DND-41 (cell line): ENCODE data around the gene EPHA3.

Experiments used
- EZH2 ChIP-seq: IDR thresholded peaks from 3 replicates; pipeline ENCODE4 v1.6.1; 2012; ENCODE audit warnings: borderline replicate concordance, low read depth, mild to moderate bottlenecking, moderate library complexity, low read length, inconsistent platforms; ENCODE audit not compliant: severe bottlenecking
- TF ChIP-seq, protein P1 (sequence below): IDR thresholded peaks from 2 replicates; pipeline ENCODE4 v1.5.1; 2012; ENCODE audit warnings: borderline replicate concordance, low read length, moderate library complexity, mild to moderate bottlenecking; ENCODE audit not compliant: poor library complexity, severe bottlenecking; ENCODE audit errors: extremely low read depth

DNA sequence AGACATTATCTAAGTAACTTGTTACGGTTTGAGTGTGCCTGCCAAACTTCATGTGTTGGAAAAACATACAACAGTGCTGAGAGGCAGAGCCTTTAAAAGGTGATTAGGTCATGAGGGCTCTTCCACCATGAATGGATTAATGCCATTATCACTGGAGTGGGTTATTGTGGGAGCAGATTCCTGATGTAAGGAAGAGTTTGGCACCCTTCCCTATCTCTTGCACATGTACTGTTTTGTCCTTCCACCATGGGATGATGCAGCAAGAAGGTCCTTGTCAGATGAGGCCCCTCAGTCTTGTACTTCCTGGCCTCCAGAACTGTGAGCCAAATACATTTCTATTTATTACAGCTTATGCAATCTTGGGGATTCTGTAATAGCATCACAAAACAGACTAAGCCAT lies 413.9 kb downstream of the EPHA3 start:
- TF ChIP-seq EZH2, result no peak
- TF ChIP-seq, protein P1, sequence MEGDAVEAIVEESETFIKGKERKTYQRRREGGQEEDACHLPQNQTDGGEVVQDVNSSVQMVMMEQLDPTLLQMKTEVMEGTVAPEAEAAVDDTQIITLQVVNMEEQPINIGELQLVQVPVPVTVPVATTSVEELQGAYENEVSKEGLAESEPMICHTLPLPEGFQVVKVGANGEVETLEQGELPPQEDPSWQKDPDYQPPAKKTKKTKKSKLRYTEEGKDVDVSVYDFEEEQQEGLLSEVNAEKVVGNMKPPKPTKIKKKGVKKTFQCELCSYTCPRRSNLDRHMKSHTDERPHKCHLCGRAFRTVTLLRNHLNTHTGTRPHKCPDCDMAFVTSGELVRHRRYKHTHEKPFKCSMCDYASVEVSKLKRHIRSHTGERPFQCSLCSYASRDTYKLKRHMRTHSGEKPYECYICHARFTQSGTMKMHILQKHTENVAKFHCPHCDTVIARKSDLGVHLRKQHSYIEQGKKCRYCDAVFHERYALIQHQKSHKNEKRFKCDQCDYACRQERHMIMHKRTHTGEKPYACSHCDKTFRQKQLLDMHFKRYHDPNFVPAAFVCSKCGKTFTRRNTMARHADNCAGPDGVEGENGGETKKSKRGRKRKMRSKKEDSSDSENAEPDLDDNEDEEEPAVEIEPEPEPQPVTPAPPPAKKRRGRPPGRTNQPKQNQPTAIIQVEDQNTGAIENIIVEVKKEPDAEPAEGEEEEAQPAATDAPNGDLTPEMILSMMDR, result no peak
